ENCODE results near the gene OPA3. TPM values are rescaled to one million over a fixed set of nuclear protein-coding genes. Genes with fewer than 3 reads are reported as not detected.

OPA3 gene
- total RNA-seq, 1 experiment from 2014 or later, result 10.1 TPM

- H3K4me3 Mint-ChIP-seq, result no peak overlapping the region
- DNase-seq (ENCODE audit: low spot score) (no peak), ATAC-seq (no peak)
- CTCF ChIA-PET, result interaction anchor here (1.2 to 1.3 kb wide), 2 partner anchors 48 to 153 kb away, joined by 3 to 4 read pairs; no protein-coding TSS in a partner anchor
- H3K36me3 Mint-ChIP-seq, result no peaks in the 10 kb centered on the region; the same call in 1 of the 2 replicates
- H3K4me1 Mint-ChIP-seq, result peaks cover 14% of the 10 kb centered on the region
- H3K27ac Mint-ChIP-seq, result no peak overlapping the region
- no peaks in the 10 kb centered on the region for H3K9me3 Mint-ChIP-seq
- TF ChIP-seq CREM (CRISPR knock-in tag; IDR thresholded peaks at IDR 0.05) (no peak), ZNF138 (CRISPR knock-in tag; conservative IDR thresholded peaks at IDR 0.05) (no peak), HMGXB4 (CRISPR knock-in tag; IDR thresholded peaks at IDR 0.05) (no peak), FOXJ3 (CRISPR knock-in tag; IDR thresholded peaks at IDR 0.05; ENCODE audit: borderline replicate concordance) (no peak), ZNF425 (CRISPR knock-in tag; conservative IDR thresholded peaks at IDR 0.05) (no peak), IRF1 (CRISPR knock-in tag; IDR thresholded peaks at IDR 0.05) (no peak), NFATC4 (CRISPR knock-in tag; IDR thresholded peaks at IDR 0.05) (no peak), JAZF1 (CRISPR knock-in tag; IDR thresholded peaks at IDR 0.05) (no peak), NR2C2 (CRISPR knock-in tag; IDR thresholded peaks at IDR 0.05) (no peak), USF1 (CRISPR knock-in tag; IDR thresholded peaks at IDR 0.05) (no peak), FOXP1 (CRISPR knock-in tag; IDR thresholded peaks at IDR 0.05; ENCODE audit: borderline replicate concordance) (no peak), MXD4 (CRISPR knock-in tag; IDR thresholded peaks at IDR 0.05; ENCODE audit: borderline replicate concordance) (no peak), RORB (CRISPR knock-in tag; IDR thresholded peaks at IDR 0.05) (no peak), ZNF317 (CRISPR knock-in tag; IDR thresholded peaks at IDR 0.05; ENCODE audit: borderline replicate concordance, low read depth) (no peak), ATF2 (CRISPR knock-in tag; IDR thresholded peaks at IDR 0.05; ENCODE audit: borderline replicate concordance, low read depth) (no peak), PREB (CRISPR knock-in tag; IDR thresholded peaks at IDR 0.05; ENCODE audit: borderline replicate concordance) (no peak), NFYB (CRISPR knock-in tag; conservative IDR thresholded peaks at IDR 0.05; ENCODE audit: low read depth) (no peak), GRHL2 (CRISPR knock-in tag; IDR thresholded peaks at IDR 0.05; ENCODE audit: insufficient replicate concordance, severe bottlenecking) (no peak)
- no peaks in the 10 kb centered on the region; the same call in 1 of the 2 replicates for H3K27me3 Mint-ChIP-seq (ENCODE audit: low read depth)
- POLR2A ChIA-PET, result interaction anchor here (0.9 kb wide), 1 partner anchor 13 kb away, joined by 3 read pairs; no protein-coding TSS in a partner anchor
These were observed 95.9 kb downstream of the OPA3 start for GRCh38 chr19:45488708-45489107.

All from WTC11 (cell line).